Right hindlimb (tissue), 1 donor: Measurements from ENCODE around the gene PTPRD.

ENCODE experiments used
- DNase-seq: peaks from one replicate; pipeline ENCODE4 v3.0.0-alpha.2; 2018

Gene PTPRD

GRCh38 chr9:8265281-8265680 lies 2347.5 kb downstream of the PTPRD start:
- DNase-seq: no peak
